GM12864 (cell line): ENCODE measurements around the gene MYL12A.

Experiments
- DNase-seq: peaks from one replicate; pipeline ENCODE4 v3.0.0-alpha.2; 2011; ENCODE audit warnings: low read depth
- H3K4me3 ChIP-seq: 2 replicates; pipeline ENCODE4 v1.5.1; 2011; ENCODE audit warnings: mild to moderate bottlenecking, low read depth, low read length, control low read depth
- TF ChIP-seq, protein P1 (sequence below): IDR thresholded peaks from 2 replicates; pipeline ENCODE4 v1.5.1; 2011; ENCODE audit warnings: low read depth, mild to moderate bottlenecking, moderate library complexity, low read length, control low read depth, inconsistent platforms; ENCODE audit errors: missing control alignments

The MYL12A gene

GRCh38 chr18:3248062-3248657 lies 559 bp downstream of the MYL12A start:
- H3K4me3 ChIP-seq: peak overlapping the region; percentile 92
- DNase-seq: no peak
- TF ChIP-seq, protein P1, sequence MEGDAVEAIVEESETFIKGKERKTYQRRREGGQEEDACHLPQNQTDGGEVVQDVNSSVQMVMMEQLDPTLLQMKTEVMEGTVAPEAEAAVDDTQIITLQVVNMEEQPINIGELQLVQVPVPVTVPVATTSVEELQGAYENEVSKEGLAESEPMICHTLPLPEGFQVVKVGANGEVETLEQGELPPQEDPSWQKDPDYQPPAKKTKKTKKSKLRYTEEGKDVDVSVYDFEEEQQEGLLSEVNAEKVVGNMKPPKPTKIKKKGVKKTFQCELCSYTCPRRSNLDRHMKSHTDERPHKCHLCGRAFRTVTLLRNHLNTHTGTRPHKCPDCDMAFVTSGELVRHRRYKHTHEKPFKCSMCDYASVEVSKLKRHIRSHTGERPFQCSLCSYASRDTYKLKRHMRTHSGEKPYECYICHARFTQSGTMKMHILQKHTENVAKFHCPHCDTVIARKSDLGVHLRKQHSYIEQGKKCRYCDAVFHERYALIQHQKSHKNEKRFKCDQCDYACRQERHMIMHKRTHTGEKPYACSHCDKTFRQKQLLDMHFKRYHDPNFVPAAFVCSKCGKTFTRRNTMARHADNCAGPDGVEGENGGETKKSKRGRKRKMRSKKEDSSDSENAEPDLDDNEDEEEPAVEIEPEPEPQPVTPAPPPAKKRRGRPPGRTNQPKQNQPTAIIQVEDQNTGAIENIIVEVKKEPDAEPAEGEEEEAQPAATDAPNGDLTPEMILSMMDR: no peak

GRCh38 chr18:3248658-3249359 lies 1.2 kb downstream of the MYL12A start:
- TF ChIP-seq, protein P1: no peak
- peak; percentile 70 for DNase-seq
- H3K4me3 ChIP-seq: peak overlapping the region; percentile 92

- DNase-seq: no peak
- TF ChIP-seq, protein P1: no peak
- peak overlapping the region; percentile 22 for H3K4me3 ChIP-seq
These were observed 2.9 kb downstream of the MYL12A start for GRCh38 chr18:3250237-3251107.

GRCh38 chr18:3251249-3251962 lies 3.8 kb downstream of the MYL12A start:
- H3K4me3 ChIP-seq: no peak overlapping the region
- no peak for DNase-seq
- TF ChIP-seq, protein P1: no peak

GRCh38 chr18:3251963-3252277 lies 4.3 kb downstream of the MYL12A start:
- DNase-seq: no peak
- TF ChIP-seq, protein P1: no peak

GRCh38 chr18:3252843-3253242 lies 5.2 kb downstream of the MYL12A start:
- DNase-seq: no peak
- TF ChIP-seq, protein P1: no peak
- H3K4me3 ChIP-seq: no peak overlapping the region

More at GRCh38 chr18:3251963-3252277, 4.3 kb downstream of the MYL12A start:
- H3K4me3 ChIP-seq: no peak overlapping the region
